Measurements from ENCODE around the gene SLC7A14.

Gene SLC7A14

GRCh38 chr3:170536712-170537111 is 49.2 kb downstream of the SLC7A14 start:
- H3K27me3 ChIP-seq (replicated peaks in 2 of 5; ENCODE audit: control insufficient read depth in 4 of 5, insufficient read depth in 5 of 5, low read length in 4 of 5): peaks cover 2 to 6% (median 5%) of the 10 kb centered on the region in 5 experiments

DNA sequence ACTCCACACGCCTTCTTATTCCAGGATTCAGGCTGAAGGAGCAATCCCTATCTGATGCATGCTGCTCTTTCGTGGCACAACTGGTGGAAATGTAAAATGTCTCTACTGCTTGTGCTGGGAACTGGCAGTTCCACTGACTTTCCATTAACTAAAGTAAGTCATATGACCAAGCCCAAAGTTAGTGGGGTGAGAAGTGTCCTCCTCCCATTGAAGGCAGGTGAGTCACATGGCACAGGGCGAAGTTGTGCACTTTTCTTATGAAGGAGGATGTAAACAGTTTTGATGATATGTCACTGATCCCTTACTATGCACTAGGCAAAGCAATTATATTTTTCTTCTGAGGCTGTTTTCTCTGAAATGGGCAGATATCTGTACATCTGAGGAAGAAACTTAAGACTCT is 51.6 kb downstream of the SLC7A14 start:
- Histone ChIP-seq H3K36me3 (ENCODE audit: control insufficient read depth in 4 of 4, insufficient read depth in 4 of 4, low read length in 3 of 4) (no peaks in the 10 kb centered on the region), H3K9me3 (ENCODE audit: control extremely low read depth in 1 of 5, control insufficient read depth in 4 of 5, insufficient read depth in 2 of 5, low read depth in 1 of 5, low read length in 4 of 5) (no peaks in the 10 kb centered on the region), H3K27me3 (replicated peaks in 2 of 5; ENCODE audit: control insufficient read depth in 4 of 5, insufficient read depth in 5 of 5, low read length in 4 of 5) (peaks cover 2 to 6% (median 5%) of the 10 kb centered on the region in 5 experiments), H3K4me1 (ENCODE audit: control extremely low read depth in 1 of 4, control insufficient read depth in 4 of 4, insufficient read depth in 4 of 4, low read length in 3 of 4) (no peaks in the 10 kb centered on the region), H3K4me3 (ENCODE audit: control insufficient read depth in 1 of 7, extremely low read depth in 1 of 7, insufficient read depth in 4 of 7, low read depth in 2 of 7, low read length in 6 of 7) (no peak overlapping the region), H3K27ac (ENCODE audit: insufficient read depth in 1 of 2, low read depth in 1 of 2, low read length in 2 of 2, poor library complexity in 1 of 2, severe bottlenecking in 2 of 2) (no peak overlapping the region)
- no peak for DNase-seq
- ChIA-PET POLR2A (no interaction called here), CTCF (no interaction called here)
- 100% methylated on average over 2 of the region's 3 CpGs for WGBS (ENCODE audit: insufficient coverage)

More at GRCh38 chr3:170536712-170537111, 49.2 kb downstream of the SLC7A14 start:
- DNase-seq: no peak
- no peaks in the 10 kb centered on the region for H3K9me3 ChIP-seq (ENCODE audit: control extremely low read depth in 1 of 5, control insufficient read depth in 4 of 5, insufficient read depth in 2 of 5, low read depth in 1 of 5, low read length in 4 of 5)
- H3K4me1 ChIP-seq (ENCODE audit: control extremely low read depth in 1 of 4, control insufficient read depth in 4 of 4, insufficient read depth in 4 of 4, low read length in 3 of 4): no peaks in the 10 kb centered on the region
- H3K4me3 ChIP-seq (ENCODE audit: control insufficient read depth in 1 of 7, extremely low read depth in 1 of 7, insufficient read depth in 4 of 7, low read depth in 2 of 7, low read length in 6 of 7): no peak overlapping the region
- ChIA-PET POLR2A (no interaction called here), CTCF (no interaction called here)
- no peak overlapping the region for H3K27ac ChIP-seq (ENCODE audit: insufficient read depth in 1 of 2, low read depth in 1 of 2, low read length in 2 of 2, poor library complexity in 1 of 2, severe bottlenecking in 2 of 2)
- no peaks in the 10 kb centered on the region for H3K36me3 ChIP-seq (ENCODE audit: control insufficient read depth in 4 of 4, insufficient read depth in 4 of 4, low read length in 3 of 4)

DNA sequence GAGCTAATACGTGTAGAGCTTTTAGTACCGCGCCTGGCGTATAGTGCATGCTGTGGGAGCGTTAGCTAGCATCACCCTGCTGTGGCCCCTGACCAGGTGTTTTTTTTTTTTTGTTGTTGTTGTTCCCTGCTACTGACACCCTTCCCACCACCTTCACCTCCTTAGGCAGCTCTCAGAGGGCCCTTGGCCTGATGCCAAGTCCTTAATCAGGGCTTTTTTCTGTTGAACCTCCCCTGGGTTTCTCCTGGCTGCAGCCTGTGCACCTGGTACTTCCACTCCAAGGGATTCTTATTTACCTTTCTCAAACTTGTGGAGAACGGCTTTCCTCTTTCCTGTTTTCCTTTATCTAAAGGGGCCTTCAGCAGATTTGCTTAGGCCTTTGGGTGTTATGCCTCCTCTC is 53.3 kb downstream of the SLC7A14 start:
- Histone ChIP-seq H3K27me3 (replicated peaks in 2 of 5; ENCODE audit: control insufficient read depth in 4 of 5, insufficient read depth in 5 of 5, low read length in 4 of 5) (peaks cover 0 to 6% (median 3%) of the 10 kb centered on the region in 5 experiments), H3K27ac (ENCODE audit: insufficient read depth in 1 of 2, low read depth in 1 of 2, low read length in 2 of 2, poor library complexity in 1 of 2, severe bottlenecking in 2 of 2) (no peak overlapping the region), H3K36me3 (ENCODE audit: control insufficient read depth in 4 of 4, insufficient read depth in 4 of 4, low read length in 3 of 4) (no peaks in the 10 kb centered on the region), H3K4me3 (ENCODE audit: control insufficient read depth in 1 of 7, extremely low read depth in 1 of 7, insufficient read depth in 4 of 7, low read depth in 2 of 7, low read length in 6 of 7) (no peak overlapping the region), H3K9me3 (ENCODE audit: control extremely low read depth in 1 of 5, control insufficient read depth in 4 of 5, insufficient read depth in 2 of 5, low read depth in 1 of 5, low read length in 4 of 5) (no peaks in the 10 kb centered on the region), H3K4me1 (ENCODE audit: control extremely low read depth in 1 of 4, control insufficient read depth in 4 of 4, insufficient read depth in 4 of 4, low read length in 3 of 4) (no peaks in the 10 kb centered on the region)
- WGBS (ENCODE audit: insufficient coverage): 100% methylated on average over 5 of the region's 6 CpGs
- DNase-seq: no peak
- ChIA-PET POLR2A (no interaction called here), CTCF (interaction anchor here (0.6 kb wide), 1 partner anchor 29 kb away, joined by 3 read pairs; no protein-coding TSS in a partner anchor)

DNA sequence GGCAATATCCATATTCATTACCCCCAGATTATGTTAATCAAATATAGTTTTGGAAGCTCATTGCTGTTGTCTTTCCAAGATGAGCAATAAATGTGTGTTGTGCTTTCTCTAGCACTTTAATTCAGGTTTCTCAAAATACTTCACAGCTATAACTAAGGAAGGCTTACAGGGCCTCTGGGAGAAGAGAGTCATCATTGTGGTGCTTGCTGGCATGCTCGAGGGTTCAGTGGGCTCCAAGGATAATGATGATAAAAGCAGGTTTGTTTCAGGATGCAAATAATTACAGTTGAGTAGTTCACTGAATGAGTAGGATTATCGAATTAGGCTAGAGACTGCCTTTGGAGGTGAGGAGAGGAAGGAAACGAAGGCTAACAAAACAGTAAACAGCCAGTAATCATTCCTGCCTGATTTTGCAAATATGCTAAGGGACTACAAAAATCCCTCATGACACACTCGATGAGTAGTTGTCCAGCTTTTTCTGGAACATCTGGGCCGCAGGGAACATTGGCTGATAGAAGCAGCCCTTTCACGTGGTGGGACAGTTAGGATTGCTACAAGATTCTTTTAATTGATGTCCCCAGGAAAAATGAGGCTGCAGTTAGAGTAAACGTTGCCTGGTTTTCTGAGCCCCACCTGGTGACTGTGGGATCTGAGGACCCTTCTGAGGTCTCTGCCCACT is 54.1 kb downstream of the SLC7A14 start:
- Histone ChIP-seq H3K27me3 (replicated peaks in 2 of 5; ENCODE audit: control insufficient read depth in 4 of 5, insufficient read depth in 5 of 5, low read length in 4 of 5) (peaks cover 0 to 6% (median 3%) of the 10 kb centered on the region in 5 experiments), H3K4me3 (ENCODE audit: control insufficient read depth in 1 of 7, extremely low read depth in 1 of 7, insufficient read depth in 4 of 7, low read depth in 2 of 7, low read length in 6 of 7) (no peak overlapping the region), H3K9me3 (ENCODE audit: control extremely low read depth in 1 of 5, control insufficient read depth in 4 of 5, insufficient read depth in 2 of 5, low read depth in 1 of 5, low read length in 4 of 5) (no peaks in the 10 kb centered on the region), H3K27ac (ENCODE audit: insufficient read depth in 1 of 2, low read depth in 1 of 2, low read length in 2 of 2, poor library complexity in 1 of 2, severe bottlenecking in 2 of 2) (no peak overlapping the region), H3K4me1 (ENCODE audit: control extremely low read depth in 1 of 4, control insufficient read depth in 4 of 4, insufficient read depth in 4 of 4, low read length in 3 of 4) (no peaks in the 10 kb centered on the region), H3K36me3 (ENCODE audit: control insufficient read depth in 4 of 4, insufficient read depth in 4 of 4, low read length in 3 of 4) (no peaks in the 10 kb centered on the region)
- no peak for DNase-seq
- 77% methylated on average over 2 of the region's 7 CpGs for WGBS (ENCODE audit: insufficient coverage)
- CTCF ChIA-PET: interaction anchor here (0.6 to 1.0 kb wide), 2 partner anchors 28 to 119 kb away, joined by 3 read pairs; no protein-coding TSS in a partner anchor
- POLR2A ChIA-PET: no interaction called here

DNA sequence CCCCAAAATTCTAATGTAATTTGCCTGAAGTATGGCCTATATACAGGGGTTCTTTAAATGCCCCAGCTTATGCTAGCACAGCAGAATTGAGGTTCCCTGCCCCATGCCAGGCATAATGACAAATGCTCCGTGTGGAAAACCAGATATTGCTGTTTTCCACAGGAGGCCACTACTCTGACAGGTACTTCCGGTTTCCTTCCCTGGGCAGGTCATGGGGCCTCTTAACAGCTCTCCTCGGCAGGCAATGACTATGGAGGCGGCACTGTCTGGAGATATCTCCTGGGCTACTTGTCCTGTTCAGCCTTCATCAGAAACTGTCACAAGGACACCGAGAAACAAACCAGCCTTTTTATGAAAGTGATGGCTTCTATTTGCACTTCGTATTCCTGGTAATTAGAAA is 54.8 kb downstream of the SLC7A14 start:
- Histone ChIP-seq H3K36me3 (ENCODE audit: control insufficient read depth in 4 of 4, insufficient read depth in 4 of 4, low read length in 3 of 4) (no peaks in the 10 kb centered on the region), H3K27me3 (replicated peaks in 2 of 5; ENCODE audit: control insufficient read depth in 4 of 5, insufficient read depth in 5 of 5, low read length in 4 of 5) (peaks cover 0 to 6% (median 3%) of the 10 kb centered on the region in 5 experiments), H3K4me1 (ENCODE audit: control extremely low read depth in 1 of 4, control insufficient read depth in 4 of 4, insufficient read depth in 4 of 4, low read length in 3 of 4) (no peaks in the 10 kb centered on the region), H3K27ac (ENCODE audit: insufficient read depth in 1 of 2, low read depth in 1 of 2, low read length in 2 of 2, poor library complexity in 1 of 2, severe bottlenecking in 2 of 2) (no peak overlapping the region), H3K9me3 (ENCODE audit: control extremely low read depth in 1 of 5, control insufficient read depth in 4 of 5, insufficient read depth in 2 of 5, low read depth in 1 of 5, low read length in 4 of 5) (no peaks in the 10 kb centered on the region), H3K4me3 (ENCODE audit: control insufficient read depth in 1 of 7, extremely low read depth in 1 of 7, insufficient read depth in 4 of 7, low read depth in 2 of 7, low read length in 6 of 7) (no peak overlapping the region)
- POLR2A ChIA-PET: no interaction called here
- DNase-seq: no peak
- CTCF ChIA-PET: interaction anchor here (1.0 kb wide), 1 partner anchor 118 kb away, joined by 3 read pairs; no protein-coding TSS in a partner anchor
- whole genome bisulfite sequencing (ENCODE audit: insufficient coverage): 75% methylated on average over 6 of the region's 6 CpGs

GRCh38 chr3:170529912-170530311 is 56.0 kb downstream of the SLC7A14 start:
- POLR2A ChIA-PET: no interaction called here
- H3K36me3 ChIP-seq (ENCODE audit: control insufficient read depth in 4 of 4, insufficient read depth in 4 of 4, low read length in 3 of 4): no peaks in the 10 kb centered on the region
- peaks cover 0 to 2% (median 0%) of the 10 kb centered on the region in 5 experiments for H3K9me3 ChIP-seq (ENCODE audit: control extremely low read depth in 1 of 5, control insufficient read depth in 4 of 5, insufficient read depth in 2 of 5, low read depth in 1 of 5, low read length in 4 of 5)
- WGBS (ENCODE audit: insufficient coverage): 100% methylated on average over 2 of the region's 4 CpGs
- DNase-seq: no peak
- H3K27me3 ChIP-seq (replicated peaks in 2 of 5; ENCODE audit: control insufficient read depth in 4 of 5, insufficient read depth in 5 of 5, low read length in 4 of 5): peaks cover 0 to 6% (median 0%) of the 10 kb centered on the region in 5 experiments
- no peak overlapping the region for H3K27ac ChIP-seq (ENCODE audit: insufficient read depth in 1 of 2, low read depth in 1 of 2, low read length in 2 of 2, poor library complexity in 1 of 2, severe bottlenecking in 2 of 2)
- no peaks in the 10 kb centered on the region for H3K4me1 ChIP-seq (ENCODE audit: control extremely low read depth in 1 of 4, control insufficient read depth in 4 of 4, insufficient read depth in 4 of 4, low read length in 3 of 4)
- no peak overlapping the region for H3K4me3 ChIP-seq (ENCODE audit: control insufficient read depth in 1 of 7, extremely low read depth in 1 of 7, insufficient read depth in 4 of 7, low read depth in 2 of 7, low read length in 6 of 7)
- CTCF ChIA-PET: no interaction called here

DNA sequence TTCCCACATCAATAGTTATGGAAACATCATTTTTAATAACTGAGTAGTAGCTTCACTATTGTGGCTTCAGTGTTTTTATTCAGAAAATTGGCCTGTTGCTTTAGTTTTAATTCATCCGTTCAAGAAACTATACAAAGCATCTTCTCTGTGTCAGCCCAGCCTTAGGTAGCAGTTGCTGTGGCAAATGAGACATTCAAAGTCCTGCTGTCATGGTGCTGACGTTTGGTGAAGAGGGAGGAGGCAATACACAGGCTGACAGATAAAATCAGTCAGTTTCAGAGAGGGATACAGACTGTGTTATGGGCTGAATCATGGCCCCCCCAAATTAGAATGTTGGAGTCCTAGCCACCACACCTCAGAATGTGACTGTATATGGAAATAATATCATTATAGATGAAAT is 56.5 kb downstream of the SLC7A14 start:
- Histone ChIP-seq H3K9me3 (ENCODE audit: control extremely low read depth in 1 of 5, control insufficient read depth in 4 of 5, insufficient read depth in 2 of 5, low read depth in 1 of 5, low read length in 4 of 5) (peaks cover 0 to 2% (median 0%) of the 10 kb centered on the region in 5 experiments), H3K4me1 (ENCODE audit: control extremely low read depth in 1 of 4, control insufficient read depth in 4 of 4, insufficient read depth in 4 of 4, low read length in 3 of 4) (no peaks in the 10 kb centered on the region), H3K36me3 (ENCODE audit: control insufficient read depth in 4 of 4, insufficient read depth in 4 of 4, low read length in 3 of 4) (no peaks in the 10 kb centered on the region), H3K27ac (ENCODE audit: insufficient read depth in 1 of 2, low read depth in 1 of 2, low read length in 2 of 2, poor library complexity in 1 of 2, severe bottlenecking in 2 of 2) (no peak overlapping the region), H3K4me3 (ENCODE audit: control insufficient read depth in 1 of 7, extremely low read depth in 1 of 7, insufficient read depth in 4 of 7, low read depth in 2 of 7, low read length in 6 of 7) (no peak overlapping the region), H3K27me3 (replicated peaks in 2 of 5; ENCODE audit: control insufficient read depth in 4 of 5, insufficient read depth in 5 of 5, low read length in 4 of 5) (peaks cover 0 to 4% (median 0%) of the 10 kb centered on the region in 5 experiments)
- ChIA-PET POLR2A (no interaction called here), CTCF (no interaction called here)
- WGBS (ENCODE audit: insufficient coverage): 100% methylated on average over 1 of the region's 2 CpGs
- DNase-seq: no peak

Measured in common myeloid progenitor, CD34-positive (primary cell).